Measurements from ENCODE around the gene GYG2.
"Not testable (repeated sequence)": the region's sequence is repeated elsewhere in the genome, so short reads cannot be mapped to it uniquely, and the experiment has no call there.

Gene GYG2

DNA sequence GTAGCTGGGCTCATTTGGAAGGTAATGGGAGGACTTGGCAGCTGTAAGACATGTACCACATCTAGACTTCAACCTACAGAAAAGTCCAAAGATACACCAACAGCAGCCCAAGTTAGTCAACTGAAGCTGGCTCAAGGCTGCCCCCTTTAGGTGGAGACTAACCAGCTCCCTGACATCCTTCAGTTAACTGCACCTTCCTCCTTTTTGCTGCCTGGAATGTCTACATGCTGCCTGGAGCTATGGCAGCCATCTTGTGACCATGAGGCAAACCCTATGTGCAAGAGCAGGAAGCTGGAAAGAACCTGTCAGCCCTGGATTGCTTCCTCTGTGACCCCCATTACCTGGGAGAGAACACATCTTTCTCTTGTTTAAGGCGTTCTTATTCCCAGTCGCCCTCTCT lies 74.6 kb downstream of the GYG2 start:
- no peak for DNase-seq (ENCODE audit: low read depth in 2 of 2)

GRCh38 chrX:2907295-2907694 lies 78.6 kb downstream of the GYG2 start:
- no peak for DNase-seq (ENCODE audit: low read depth in 2 of 2)

DNA sequence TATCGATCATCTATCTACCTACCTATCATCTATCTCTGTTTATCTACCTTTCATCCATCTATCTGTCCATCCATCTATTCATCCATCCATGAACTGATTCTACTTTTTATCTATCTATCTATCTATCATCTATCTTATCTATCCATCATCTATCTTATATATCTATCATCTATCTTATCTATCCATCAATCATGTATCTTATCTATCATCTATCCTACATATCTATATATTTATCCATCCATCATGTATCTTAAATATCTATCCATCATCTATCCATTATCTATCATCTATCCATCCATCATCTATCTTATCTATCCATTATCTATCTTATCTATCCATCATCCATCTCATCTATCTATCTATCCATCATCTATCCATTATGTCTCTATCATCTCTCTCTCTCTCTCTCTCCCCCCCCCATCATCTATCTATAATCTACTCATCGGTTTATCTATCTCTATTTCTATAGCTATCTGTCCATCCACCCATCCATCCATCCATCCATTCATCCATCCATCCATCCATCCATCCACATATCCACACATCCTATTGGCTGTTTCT lies 79.5 kb downstream of the GYG2 start:
- no peak for DNase-seq (ENCODE audit: low read depth in 2 of 2)

DNA sequence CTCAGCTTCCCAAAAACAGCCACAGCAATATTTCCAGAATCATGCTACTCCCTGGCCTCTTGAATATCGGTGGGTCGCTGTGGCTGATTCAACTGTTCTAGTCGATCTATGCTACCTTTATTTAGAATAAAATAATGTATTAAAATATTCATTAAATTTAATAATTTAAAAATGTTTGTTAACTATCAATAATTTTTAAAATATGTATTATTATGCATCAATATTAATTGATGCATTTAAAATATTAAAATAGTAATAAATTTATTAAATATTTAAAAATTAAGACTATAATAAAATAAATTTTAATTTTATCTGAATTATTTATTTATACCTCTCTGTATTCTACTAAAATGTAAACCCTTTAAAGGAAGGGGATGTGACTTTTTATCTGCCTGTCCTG lies 81.4 kb downstream of the GYG2 start:
- DNase-seq (ENCODE audit: low read depth in 2 of 2) = no peak

DNA sequence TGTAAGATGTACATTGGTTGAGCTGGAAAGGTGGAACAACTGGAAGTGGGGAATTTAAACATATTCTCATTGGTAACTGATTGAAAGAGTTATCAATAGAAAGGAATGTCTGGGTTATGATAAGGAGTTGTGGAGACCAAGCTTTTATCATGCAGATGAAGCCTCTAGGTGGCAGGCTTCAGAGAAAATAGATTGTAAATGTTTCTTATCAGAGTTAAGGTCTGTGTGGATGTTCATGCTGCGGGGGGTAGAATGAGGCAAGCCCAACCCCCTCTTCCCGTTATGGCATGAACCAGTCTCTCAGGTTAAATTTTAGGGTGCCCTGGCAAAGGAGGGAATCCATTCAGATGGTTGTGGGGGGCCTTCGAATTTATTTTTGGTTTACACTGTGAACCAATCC lies 84.4 kb downstream of the GYG2 start:
- no peak for DNase-seq (ENCODE audit: low read depth in 2 of 2)

GRCh38 chrX:2917767-2918166 lies 89.0 kb downstream of the GYG2 start:
- DNase-seq (ENCODE audit: low read depth in 2 of 2) = no peak

DNA sequence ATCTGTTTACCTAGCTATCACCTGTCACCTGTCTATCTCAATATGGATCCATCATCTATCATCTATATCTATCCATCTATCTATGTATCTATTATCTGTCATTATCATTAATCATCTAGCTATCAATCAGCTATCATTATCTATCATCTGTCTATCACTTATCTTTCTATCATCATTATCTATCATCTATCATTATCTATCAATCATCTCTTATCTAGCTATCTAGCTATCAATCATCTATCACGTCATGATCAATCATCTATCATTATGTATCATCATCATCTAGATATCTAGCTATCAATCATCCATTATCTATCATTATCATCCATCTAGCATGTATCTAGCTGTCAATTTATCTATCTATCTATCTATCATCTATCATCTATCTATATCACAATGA lies 92.5 kb downstream of the GYG2 start:
- DNase-seq (ENCODE audit: low read depth in 2 of 2) = no peak

DNA sequence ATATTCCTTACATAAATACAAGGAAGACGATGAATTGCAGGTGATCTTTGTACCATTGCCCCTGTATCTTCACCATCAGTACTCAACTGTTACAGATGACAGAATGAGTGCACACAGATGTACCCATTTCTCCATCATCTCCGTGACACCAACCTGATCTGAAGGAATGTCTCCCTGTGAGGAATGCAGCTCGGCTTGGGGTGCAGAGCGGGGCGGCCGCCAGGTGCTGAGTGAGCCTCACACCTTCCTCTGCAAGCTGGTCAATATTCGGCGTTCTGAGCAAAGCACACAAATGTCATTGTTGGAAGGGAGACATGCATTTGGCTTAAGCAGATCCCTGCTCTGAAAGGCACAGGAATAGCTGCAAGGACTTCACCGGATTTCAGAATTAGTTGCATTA lies 93.0 kb downstream of the GYG2 start:
- no peak for DNase-seq (ENCODE audit: low read depth in 2 of 2)

DNA sequence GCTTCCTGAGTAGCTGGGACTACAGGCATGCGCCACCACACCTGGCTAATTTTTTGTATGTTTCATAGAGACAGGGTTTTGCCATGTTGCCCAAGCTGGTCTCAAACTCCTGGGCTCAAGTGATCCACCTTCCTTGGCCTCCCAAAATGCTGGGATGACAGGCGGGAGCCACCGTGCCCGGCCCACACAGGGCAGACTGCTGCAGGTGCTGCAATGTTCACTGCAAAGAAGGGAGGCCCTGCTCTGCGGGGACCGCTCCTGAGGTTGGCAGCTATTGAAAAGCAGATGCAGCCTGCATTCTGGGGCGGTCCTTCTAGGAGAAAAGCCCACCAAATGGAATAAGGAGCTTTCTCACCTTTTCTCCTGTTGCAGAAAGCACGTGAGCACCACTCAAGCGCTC lies 95.4 kb downstream of the GYG2 start:
- DNase-seq (ENCODE audit: low read depth in 2 of 2) = no peak

DNA sequence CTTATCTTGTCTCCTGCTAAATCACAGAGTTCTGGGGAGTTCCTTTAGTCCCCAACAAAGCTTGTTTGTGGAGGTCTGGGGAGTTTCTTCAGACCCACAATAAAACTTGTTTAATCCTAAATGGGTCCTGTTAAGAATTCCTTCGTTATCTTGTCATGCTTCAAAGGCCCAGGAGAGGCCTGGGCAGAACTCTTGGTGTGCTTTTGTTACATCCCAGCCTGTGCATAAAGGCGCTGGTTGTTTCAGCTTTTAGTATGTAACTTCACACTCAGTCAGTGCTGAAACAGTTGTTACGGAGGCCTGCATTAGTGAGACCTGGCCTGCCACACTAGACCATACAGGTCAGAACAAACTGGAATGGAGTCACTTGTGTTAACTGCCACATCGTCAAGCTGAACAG lies 97.5 kb downstream of the GYG2 start:
- DNase-seq (ENCODE audit: low read depth in 2 of 2) = not testable (repeated sequence)

DNA sequence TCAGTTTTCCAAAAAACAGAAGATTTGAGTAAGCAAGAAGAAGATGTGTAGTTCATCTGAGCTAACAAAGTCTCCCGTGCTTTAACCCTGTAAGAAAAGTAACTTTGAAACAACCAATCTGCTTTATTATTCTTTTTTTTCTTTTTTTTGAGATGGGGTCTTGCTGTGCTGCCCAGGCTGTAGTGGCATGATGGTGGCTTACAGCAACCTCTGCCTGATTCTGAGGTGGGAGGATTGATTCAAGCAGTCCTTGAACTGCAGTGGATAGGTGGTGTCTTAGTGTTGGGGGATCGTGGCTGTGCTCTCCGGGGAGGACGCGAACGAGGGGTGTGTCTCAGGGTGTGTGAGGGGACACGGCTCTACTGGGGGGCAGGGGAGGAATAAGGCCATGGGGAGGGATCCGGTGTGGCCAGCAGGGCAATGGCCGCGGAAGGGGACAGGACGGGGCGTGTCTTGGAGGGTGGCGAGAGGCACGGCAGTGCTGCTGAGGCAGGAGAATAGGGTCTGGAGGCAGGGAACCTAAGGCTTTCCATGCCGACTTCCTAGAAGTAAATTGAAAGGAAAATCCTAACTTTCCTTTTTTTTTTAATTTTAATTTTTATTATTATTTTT lies 98.0 kb downstream of the GYG2 start:
- no peak for DNase-seq (ENCODE audit: low read depth in 2 of 2)

GRCh38 chrX:2928191-2928582 lies 99.5 kb downstream of the GYG2 start:
- DNase-seq (ENCODE audit: low read depth in 2 of 2) = no peak

GRCh38 chrX:2928583-2929434 lies 100.1 kb downstream of the GYG2 start, which contains the start of gene ARSD:
Gene ARSD (minus strand): TSS chrX:2929339. CDS start chrX:2929275, 64 bp downstream.
- peak; percentile 31 to 40 for DNase-seq (ENCODE audit: low read depth in 2 of 2)

GRCh38 chrX:2931155-2931554 lies 102.4 kb downstream of the GYG2 start:
- no peak for DNase-seq (ENCODE audit: low read depth in 2 of 2)

DNA sequence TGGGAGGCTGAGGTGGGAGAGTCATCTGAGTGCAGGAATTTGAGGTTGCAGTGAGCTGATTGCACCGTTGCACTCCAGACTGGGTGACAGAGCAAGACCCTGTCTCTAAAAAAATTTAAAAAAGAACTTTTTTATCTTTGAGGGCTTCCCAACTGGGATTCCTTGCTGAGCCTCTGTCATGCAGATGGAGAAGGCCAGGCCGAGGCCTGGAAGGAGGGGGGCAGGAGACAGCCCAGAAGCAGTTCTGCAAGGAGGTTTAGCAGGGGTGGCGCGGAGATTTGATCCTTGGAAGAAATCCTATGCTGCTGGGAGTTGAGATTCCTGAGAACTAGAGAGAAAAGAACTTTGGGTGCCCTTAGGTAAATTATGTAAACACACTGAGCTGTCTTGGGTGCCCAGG lies 102.9 kb downstream of the GYG2 start:
- no peak for DNase-seq (ENCODE audit: low read depth in 2 of 2)

Measured in stimulated activated CD8-positive, alpha-beta memory T cell treated with anti-CD3 and anti-CD28 coated beads, Interleukin-15, amount 100 ng/mL, for 48 hours (primary cell).